Esophagus muscularis mucosa (tissue), 4 donors: Measurements from ENCODE around the gene CLCNKA. TPM values are rescaled to one million over a fixed set of nuclear protein-coding genes. Genes with fewer than 3 reads are reported as not detected.
"Not testable (repeated sequence)": the region's sequence is repeated elsewhere in the genome, so short reads cannot be mapped to it uniquely, and the experiment has no call there.

Source experiments
- DNase-seq: peaks from one replicate; pipeline ENCODE4 v3.0.0-alpha.2; 2017; ENCODE audit errors: extremely low spot score
- H3K27ac ChIP-seq, 4 donors: fragments of 200-600 bp; sonication (generic); replicated peaks in 1 of 4; 1 replicate in 3 of 4; 2 replicates in 1 of 4; pipeline ENCODE4 v1.5.1; 2016 to 2019; ENCODE audit warnings: mild to moderate bottlenecking in 1 of 4
- H3K27me3 ChIP-seq, 4 donors: fragments of 200-600 bp; sonication (generic); one replicate each; pipeline versions ENCODE4 v1.5.1 to v1.6.0; 2016 to 2019
- H3K36me3 ChIP-seq, 4 donors: fragments of 200-600 bp; sonication (generic); one replicate each; pipeline ENCODE4 v1.5.1; 2016 to 2019
- H3K4me1 ChIP-seq, 4 donors: fragments of 200-600 bp; sonication (generic); one replicate each; pipeline ENCODE4 v1.5.1; 2016 to 2019
- H3K4me3 ChIP-seq, 4 donors: fragments of 200-600 bp; sonication (generic); 1 replicate in 2 of 4; 2 replicates in 2 of 4; pipeline ENCODE4 v1.5.1; 2016 to 2019; ENCODE audit warnings: mild to moderate bottlenecking in 4 of 4, moderate library complexity in 1 of 4
- H3K9me3 ChIP-seq, 4 donors: fragments of 200-600 bp; sonication (generic); 1 replicate in 3 of 4; 2 replicates in 1 of 4; pipeline ENCODE4 v1.5.1; 2016 to 2019
- CTCF ChIP-seq, 3 experiments: fragments of 200-600 bp in 2 of 3; fragments of 450-650 bp in 1 of 3; sonication (generic) in 2 of 3; IDR thresholded peaks; one replicate each; pipeline ENCODE4 v1.5.1; 2017 to 2019; ENCODE audit warnings: antibody characterized with exemption in 3 of 3, mild to moderate bottlenecking in 2 of 3, moderate library complexity in 1 of 3
- EP300 ChIP-seq: sonication (generic); formaldehyde crosslinking; IDR thresholded peaks from one replicate; pipeline ENCODE4 v1.6.1; 2017; ENCODE audit warnings: antibody characterized with exemption
- POLR2A ChIP-seq: fragments of 450-650 bp; IDR thresholded peaks from one replicate; pipeline ENCODE4 v1.6.1; 2017; ENCODE audit warnings: antibody characterized with exemption, moderate library complexity, mild to moderate bottlenecking, low read depth
- POLR2AphosphoS5 ChIP-seq, 2 donors: sonication (generic); formaldehyde crosslinking; IDR thresholded peaks; one replicate each; pipeline ENCODE4 v1.6.1; 2017; ENCODE audit warnings: antibody characterized with exemption in 2 of 2
- WGBS: methylation state at CpG from one replicate; pipeline ENCODE4 v1.1.5; 2018; 5-methylcytosine and 5-hydroxymethylcytosine counted together
- intact Hi-C: fragments of 100-400 bp; cut with DNase I; formaldehyde crosslinking; loops from one replicate; pipeline ENCODE4 v1.15.1; 2023
- total RNA-seq, 4 donors: library from RNA; depleted of rRNA; stranded (reverse); fragments of >200 nt; gene quantifications; one replicate each; pipeline versions ENCODE4 v1.1.0 to v1.2.1, GENCODE V29; 2016

The CLCNKA gene
- total RNA-seq, 4 donors from 2014 or later, result 0.17 to 0.42 (median 0.33) TPM; not detected in 1

DNA sequence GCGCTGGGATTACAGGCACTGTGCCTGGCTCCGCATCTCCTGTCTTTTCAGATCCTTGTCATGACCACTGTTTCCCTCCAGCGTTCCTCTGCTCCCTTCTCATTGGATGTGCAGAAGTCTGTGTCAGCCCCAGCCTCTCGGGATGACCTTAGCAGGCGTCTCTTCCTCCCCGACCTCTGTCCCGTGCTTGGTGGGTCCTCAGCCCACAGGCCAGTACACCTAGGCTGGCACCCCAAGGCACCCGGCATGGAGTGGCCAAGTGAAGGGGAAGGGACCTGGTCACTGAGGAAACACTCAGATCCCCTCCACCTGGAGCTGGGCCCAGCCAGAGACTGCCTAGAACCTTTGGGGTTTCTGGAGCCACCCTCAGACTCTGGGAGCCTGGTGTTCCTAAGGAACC is 19.4 kb downstream of the CLCNKA start:
- TF ChIP-seq POLR2A, result no peak
- TF ChIP-seq CTCF (IDR thresholded peaks at IDR 0.05), result no peak
- no peak for TF ChIP-seq POLR2AphosphoS5 (IDR thresholded peaks at IDR 0.05)
- TF ChIP-seq EP300, result no peak
- H3K9me3 ChIP-seq, result no peaks in the 10 kb centered on the region
- WGBS, result 71% methylated on average over 7 of the region's 8 CpGs
- no peaks in the 10 kb centered on the region for H3K36me3 ChIP-seq
- no peaks in the 10 kb centered on the region for H3K27me3 ChIP-seq
- no peak overlapping the region for H3K4me3 ChIP-seq
- intact Hi-C loops, result no loop called here
- no peaks in the 10 kb centered on the region for H3K4me1 ChIP-seq
- H3K27ac ChIP-seq, result no peak overlapping the region
- DNase-seq, result no peak

GRCh38 chr1:16042096-16042495 is 20.3 kb downstream of the CLCNKA start:
- DNase-seq, result no peak
- H3K4me3 ChIP-seq, result no peak overlapping the region

GRCh38 chr1:16042654-16043053 is 20.8 kb downstream of the CLCNKA start:
- H3K27ac ChIP-seq, H3K4me1 ChIP-seq, H3K36me3 ChIP-seq, intact Hi-C loops, DNase-seq, H3K4me3 ChIP-seq, H3K27me3 ChIP-seq, H3K9me3 ChIP-seq: not testable (repeated sequence)
- WGBS, result 100% methylated on average over 1 of the region's 9 CpGs

More at GRCh38 chr1:16042096-16042495, 20.3 kb downstream of the CLCNKA start:
- H3K4me1 ChIP-seq, result no peaks in the 10 kb centered on the region
- no peaks in the 10 kb centered on the region for H3K27me3 ChIP-seq
- H3K9me3 ChIP-seq, result no peaks in the 10 kb centered on the region
- H3K36me3 ChIP-seq, result no peaks in the 10 kb centered on the region
- TF ChIP-seq POLR2AphosphoS5 (IDR thresholded peaks at IDR 0.05) (no peak), POLR2A (no peak), CTCF (IDR thresholded peaks at IDR 0.05) (no peak), EP300 (no peak)
- no peak overlapping the region for H3K27ac ChIP-seq
- 87% methylated on average over 4 of the region's 9 CpGs for WGBS
- intact Hi-C loops, result no loop called here

GRCh38 chr1:16043521-16043920 is 21.7 kb downstream of the CLCNKA start, which contains the start of gene CLCNKB:
Gene CLCNKB, plus strand, starts transcription at chr1:16043782. Its CDS starts 711 bp downstream, at chr1:16044493.
- WGBS, result 74% methylated on average over 6 of the region's 7 CpGs
- no peak for TF ChIP-seq POLR2A
- no peak for TF ChIP-seq EP300
- no peak for TF ChIP-seq POLR2AphosphoS5 (IDR thresholded peaks at IDR 0.05)
- TF ChIP-seq CTCF (IDR thresholded peaks at IDR 0.05), result no peak
- no peak for DNase-seq

DNA sequence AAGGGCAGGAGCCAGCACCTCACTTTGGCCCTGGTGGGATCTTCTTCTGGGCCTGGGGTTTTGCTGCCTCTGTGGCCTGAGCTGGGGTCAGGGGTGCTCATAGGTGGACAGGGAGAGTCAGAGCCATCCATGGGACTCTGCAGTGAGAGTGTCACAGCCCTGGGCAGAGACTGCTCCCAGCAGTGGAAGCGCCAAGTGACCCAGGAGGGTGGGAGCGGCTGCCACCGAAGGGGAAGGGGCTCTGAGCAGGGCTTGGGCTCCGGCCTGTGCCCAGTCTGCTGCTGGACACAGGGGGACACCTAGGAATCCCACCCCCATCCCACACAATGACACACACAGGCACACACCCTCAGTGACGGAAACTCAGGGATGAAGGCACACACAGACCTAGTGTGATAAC is 22.1 kb downstream of the CLCNKA start:
- Histone ChIP-seq H3K4me1 (peaks cover 6 to 10% (median 10%) of the 10 kb centered on the region in 4 donors), H3K27me3 (no peaks in the 10 kb centered on the region), H3K9me3 (no peaks in the 10 kb centered on the region), H3K4me3 (no peak overlapping the region), H3K27ac (no peak overlapping the region), H3K36me3 (no peaks in the 10 kb centered on the region)
- 100% methylated on average over 3 of the region's 5 CpGs for WGBS
- DNase-seq, result no peak
- TF ChIP-seq EP300, result no peak
- TF ChIP-seq POLR2AphosphoS5 (IDR thresholded peaks at IDR 0.05), result no peak
- TF ChIP-seq POLR2A, result no peak
- TF ChIP-seq CTCF (IDR thresholded peaks at IDR 0.05), result no peak
- intact Hi-C loops, result no loop called here

More at GRCh38 chr1:16043521-16043920, 21.7 kb downstream of the CLCNKA start, which contains the start of gene CLCNKB:
- intact Hi-C loops, result no loop called here
- Histone ChIP-seq H3K4me3 (no peak within 1 kb of the TSS), H3K9me3 (no peaks in the 10 kb centered on the region), H3K27ac (no peak within 1 kb of the TSS), H3K4me1 (peaks cover 1 to 6% (median 6%) of the 10 kb centered on the region in 4 donors), H3K27me3 (no peaks in the 10 kb centered on the region), H3K36me3 (no peaks in the 10 kb centered on the region)
